Measurements from ENCODE around the gene CRB2.

CRB2 gene

DNA sequence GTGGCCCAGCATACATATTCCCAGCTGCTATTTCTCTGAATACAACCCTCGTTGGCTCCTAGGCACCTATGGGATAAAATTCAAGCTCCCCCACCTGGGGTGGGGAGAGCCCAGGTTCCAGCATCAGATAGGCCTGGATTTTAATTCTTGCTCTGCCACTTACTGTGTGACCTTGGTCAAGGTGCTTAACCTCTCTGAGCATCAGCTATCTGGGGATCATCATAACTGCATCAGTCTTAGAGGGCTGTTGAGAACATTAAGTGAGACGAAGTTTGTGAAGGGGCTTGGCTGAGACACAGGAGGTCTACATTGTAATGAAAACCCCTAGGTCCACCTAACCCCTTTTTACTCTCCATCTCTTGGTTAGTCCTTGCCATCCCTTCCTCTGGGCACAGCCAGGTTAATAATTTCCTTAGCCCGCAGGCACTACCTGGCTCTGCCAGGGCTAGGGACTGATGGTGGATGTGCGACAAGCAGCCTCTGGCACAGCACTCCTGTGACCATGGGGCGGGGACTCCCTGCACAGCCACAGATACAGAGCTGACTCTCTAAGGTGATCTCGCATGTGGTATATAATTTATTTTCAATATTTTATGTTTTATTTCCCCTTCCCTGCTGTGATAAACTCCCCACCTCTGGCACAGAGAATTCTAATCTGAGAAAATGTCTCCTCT is 68.7 kb downstream of the CRB2 start:
- no peak for DNase-seq

DNA sequence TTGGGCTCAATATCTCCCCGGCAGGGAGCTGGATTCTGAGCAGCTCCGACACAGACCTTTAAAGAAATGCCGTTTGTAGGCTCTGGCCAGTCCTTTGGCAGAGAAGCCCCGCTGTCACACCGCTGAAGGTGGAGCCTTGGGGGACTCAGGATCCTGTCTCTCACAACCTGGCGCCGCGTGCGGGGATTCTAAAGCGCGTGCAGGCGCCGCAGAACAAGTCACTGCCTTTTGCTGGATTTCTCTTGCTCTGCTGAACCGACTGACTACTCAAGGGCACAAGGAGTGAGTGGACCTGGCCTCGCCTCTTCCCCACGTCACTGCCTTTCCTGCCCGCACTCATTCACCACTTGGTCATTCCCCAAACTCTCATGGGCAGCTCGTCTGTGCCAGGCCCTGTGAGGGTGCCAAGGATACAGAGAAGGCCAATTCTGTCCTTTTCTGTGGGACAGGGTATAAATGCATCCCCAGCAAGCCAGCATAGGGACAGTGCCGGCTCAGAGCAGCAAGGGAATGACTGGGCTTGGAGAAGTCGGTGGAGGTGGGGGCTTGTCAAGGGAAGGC is 69.3 kb downstream of the CRB2 start:
- no peak for DNase-seq

DNA sequence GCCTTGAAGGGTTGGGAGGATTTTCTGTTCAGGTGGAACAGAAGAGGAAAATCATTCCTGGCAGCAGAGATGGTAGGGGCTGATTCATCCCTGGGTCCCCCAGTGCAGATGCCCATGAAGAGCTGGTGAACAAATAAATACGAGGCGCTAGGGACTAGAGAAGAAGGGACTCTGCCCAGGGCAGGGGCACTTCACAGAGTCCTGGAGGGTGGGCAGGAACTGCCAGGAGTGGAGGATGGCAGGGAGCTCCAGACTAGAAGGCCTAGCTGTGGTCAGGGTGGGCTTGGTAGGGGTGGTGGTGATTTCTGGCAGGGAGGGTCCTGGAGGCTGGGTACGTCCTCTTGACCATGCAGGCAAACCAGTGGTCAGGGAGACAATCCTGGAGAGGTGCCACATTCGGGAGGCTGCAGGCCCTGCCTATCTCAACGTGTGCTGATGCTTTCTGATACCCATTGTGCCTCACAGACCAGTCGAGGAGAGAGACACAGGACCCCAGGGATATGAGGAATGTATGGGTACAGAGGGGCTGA is 69.9 kb downstream of the CRB2 start:
- no peak for DNase-seq

DNA sequence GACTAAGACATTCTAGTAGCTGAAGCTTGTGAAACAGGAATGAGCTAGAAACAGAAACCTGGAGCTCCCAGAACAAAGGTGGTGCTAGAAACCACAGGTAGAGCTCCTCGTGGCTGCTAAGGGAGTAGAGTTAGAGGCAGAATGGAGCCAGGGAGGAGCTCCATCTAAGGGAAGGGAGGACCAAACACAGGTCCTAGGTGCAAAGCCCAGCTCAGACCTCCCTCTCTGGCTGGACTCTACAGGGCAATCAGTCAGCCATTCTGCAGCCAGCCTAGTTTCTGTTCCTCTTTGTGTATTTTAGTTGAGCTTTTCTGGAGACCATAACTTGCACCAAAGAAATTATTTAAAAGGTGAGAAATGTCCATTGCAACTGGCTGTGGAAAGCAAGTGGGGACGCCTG is 70.4 kb downstream of the CRB2 start:
- no peak for DNase-seq
